ENCODE measurements around the gene CSNK1E.

The CSNK1E gene

DNA sequence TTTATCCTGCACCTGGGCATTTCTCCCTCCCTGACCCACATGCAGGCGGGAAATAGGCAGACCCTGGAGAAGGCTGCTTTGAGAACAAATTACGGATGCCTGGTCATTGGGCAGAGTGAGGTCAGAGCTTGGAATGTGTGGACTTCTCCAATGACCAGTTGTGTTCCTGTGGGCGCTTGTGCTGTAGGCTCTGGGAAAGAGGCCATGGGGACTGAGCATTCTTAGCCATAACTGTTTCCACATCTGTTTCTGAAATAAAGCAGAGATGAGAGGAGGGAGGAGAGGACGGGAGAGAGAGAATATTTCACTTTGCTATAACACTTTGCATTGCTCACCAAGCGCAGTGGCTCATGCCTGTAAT lies 33.2 kb downstream of the CSNK1E start:
- no peak overlapping the region for H3K27ac ChIP-seq (replicated peaks)
- DNase-seq (ENCODE audit: low read depth in 1 of 2, low spot score in 1 of 2): no peak
- TF ChIP-seq GABPA (IDR thresholded peaks at IDR 0.05; ENCODE audit: low read depth) (no peak), SPI1 (IDR thresholded peaks at IDR 0.05; ENCODE audit: borderline replicate concordance, low read depth) (no peak), POLR2AphosphoS5 (IDR thresholded peaks at IDR 0.05; ENCODE audit: low read depth) (no peak)
- TF ChIP-seq, protein P1, sequence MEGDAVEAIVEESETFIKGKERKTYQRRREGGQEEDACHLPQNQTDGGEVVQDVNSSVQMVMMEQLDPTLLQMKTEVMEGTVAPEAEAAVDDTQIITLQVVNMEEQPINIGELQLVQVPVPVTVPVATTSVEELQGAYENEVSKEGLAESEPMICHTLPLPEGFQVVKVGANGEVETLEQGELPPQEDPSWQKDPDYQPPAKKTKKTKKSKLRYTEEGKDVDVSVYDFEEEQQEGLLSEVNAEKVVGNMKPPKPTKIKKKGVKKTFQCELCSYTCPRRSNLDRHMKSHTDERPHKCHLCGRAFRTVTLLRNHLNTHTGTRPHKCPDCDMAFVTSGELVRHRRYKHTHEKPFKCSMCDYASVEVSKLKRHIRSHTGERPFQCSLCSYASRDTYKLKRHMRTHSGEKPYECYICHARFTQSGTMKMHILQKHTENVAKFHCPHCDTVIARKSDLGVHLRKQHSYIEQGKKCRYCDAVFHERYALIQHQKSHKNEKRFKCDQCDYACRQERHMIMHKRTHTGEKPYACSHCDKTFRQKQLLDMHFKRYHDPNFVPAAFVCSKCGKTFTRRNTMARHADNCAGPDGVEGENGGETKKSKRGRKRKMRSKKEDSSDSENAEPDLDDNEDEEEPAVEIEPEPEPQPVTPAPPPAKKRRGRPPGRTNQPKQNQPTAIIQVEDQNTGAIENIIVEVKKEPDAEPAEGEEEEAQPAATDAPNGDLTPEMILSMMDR (IDR thresholded peaks at IDR 0.05; ENCODE audit: insufficient read depth, low read length): no peak
- TF ChIP-seq, protein P2, sequence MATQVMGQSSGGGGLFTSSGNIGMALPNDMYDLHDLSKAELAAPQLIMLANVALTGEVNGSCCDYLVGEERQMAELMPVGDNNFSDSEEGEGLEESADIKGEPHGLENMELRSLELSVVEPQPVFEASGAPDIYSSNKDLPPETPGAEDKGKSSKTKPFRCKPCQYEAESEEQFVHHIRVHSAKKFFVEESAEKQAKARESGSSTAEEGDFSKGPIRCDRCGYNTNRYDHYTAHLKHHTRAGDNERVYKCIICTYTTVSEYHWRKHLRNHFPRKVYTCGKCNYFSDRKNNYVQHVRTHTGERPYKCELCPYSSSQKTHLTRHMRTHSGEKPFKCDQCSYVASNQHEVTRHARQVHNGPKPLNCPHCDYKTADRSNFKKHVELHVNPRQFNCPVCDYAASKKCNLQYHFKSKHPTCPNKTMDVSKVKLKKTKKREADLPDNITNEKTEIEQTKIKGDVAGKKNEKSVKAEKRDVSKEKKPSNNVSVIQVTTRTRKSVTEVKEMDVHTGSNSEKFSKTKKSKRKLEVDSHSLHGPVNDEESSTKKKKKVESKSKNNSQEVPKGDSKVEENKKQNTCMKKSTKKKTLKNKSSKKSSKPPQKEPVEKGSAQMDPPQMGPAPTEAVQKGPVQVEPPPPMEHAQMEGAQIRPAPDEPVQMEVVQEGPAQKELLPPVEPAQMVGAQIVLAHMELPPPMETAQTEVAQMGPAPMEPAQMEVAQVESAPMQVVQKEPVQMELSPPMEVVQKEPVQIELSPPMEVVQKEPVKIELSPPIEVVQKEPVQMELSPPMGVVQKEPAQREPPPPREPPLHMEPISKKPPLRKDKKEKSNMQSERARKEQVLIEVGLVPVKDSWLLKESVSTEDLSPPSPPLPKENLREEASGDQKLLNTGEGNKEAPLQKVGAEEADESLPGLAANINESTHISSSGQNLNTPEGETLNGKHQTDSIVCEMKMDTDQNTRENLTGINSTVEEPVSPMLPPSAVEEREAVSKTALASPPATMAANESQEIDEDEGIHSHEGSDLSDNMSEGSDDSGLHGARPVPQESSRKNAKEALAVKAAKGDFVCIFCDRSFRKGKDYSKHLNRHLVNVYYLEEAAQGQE (IDR thresholded peaks at IDR 0.05; ENCODE audit: insufficient replicate concordance, low read depth): no peak
- H3K27me3 ChIP-seq (ENCODE audit: insufficient read depth, poor library complexity, severe bottlenecking): no peaks in the 10 kb centered on the region
- no peak overlapping the region for H3K4me3 ChIP-seq (replicated peaks; ENCODE audit: insufficient read depth, low read length)

DNA sequence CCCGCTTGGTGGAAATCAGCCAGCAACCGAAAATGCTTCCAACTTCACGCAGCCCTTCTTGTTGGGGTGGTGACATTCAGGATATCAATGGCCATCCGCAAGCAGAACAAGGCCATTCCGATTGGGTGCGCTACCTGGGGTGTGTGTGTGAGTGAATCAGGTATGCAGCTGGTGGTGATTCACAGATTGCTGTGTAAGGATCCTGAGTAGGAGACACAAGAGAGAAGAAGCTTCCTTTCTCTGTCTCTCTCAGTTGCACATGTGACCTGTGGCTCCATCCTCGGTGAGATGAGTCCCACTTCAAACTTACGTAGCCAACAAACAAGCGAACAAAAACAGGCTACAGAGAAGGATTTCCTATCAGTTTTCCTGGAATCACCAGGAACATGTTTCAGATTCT lies 34.8 kb downstream of the CSNK1E start:
- no peak overlapping the region for H3K4me3 ChIP-seq (replicated peaks; ENCODE audit: insufficient read depth, low read length)
- TF ChIP-seq, protein P1 (IDR thresholded peaks at IDR 0.05; ENCODE audit: insufficient read depth, low read length): no peak
- no peak for TF ChIP-seq POLR2AphosphoS5 (IDR thresholded peaks at IDR 0.05; ENCODE audit: low read depth)
- TF ChIP-seq GABPA (IDR thresholded peaks at IDR 0.05; ENCODE audit: low read depth): no peak
- TF ChIP-seq, protein P2 (IDR thresholded peaks at IDR 0.05; ENCODE audit: insufficient replicate concordance, low read depth): no peak
- no peak for TF ChIP-seq SPI1 (IDR thresholded peaks at IDR 0.05; ENCODE audit: borderline replicate concordance, low read depth)
- DNase-seq (ENCODE audit: low read depth in 1 of 2, low spot score in 1 of 2): no peak
- H3K27ac ChIP-seq (replicated peaks): no peak overlapping the region
- H3K27me3 ChIP-seq (ENCODE audit: insufficient read depth, poor library complexity, severe bottlenecking): no peaks in the 10 kb centered on the region

DNA sequence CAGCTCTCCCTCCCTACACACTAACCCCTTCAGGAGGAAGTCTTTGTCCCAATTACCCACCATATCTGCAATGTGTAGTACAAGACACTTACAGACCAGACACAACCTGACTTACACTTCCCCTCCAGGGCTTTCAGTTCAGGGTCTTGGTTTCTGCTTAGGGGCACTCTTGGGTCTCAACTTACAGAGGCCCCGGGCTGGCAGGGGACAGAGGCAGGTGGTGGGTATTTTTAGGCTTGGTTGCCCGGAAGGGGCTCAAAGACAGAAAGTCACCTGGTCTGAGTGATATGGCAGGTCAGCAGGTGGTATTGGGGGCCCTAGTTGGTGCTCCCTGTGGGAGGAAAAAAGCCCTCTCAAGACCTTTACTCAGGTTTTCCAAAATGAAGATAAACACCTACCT lies 41.1 kb downstream of the CSNK1E start:
- Histone ChIP-seq H3K4me3 (replicated peaks; ENCODE audit: insufficient read depth, low read length) (no peak overlapping the region), H3K27me3 (ENCODE audit: insufficient read depth, poor library complexity, severe bottlenecking) (no peaks in the 10 kb centered on the region), H3K27ac (replicated peaks) (no peak overlapping the region)
- TF ChIP-seq, protein P1 (IDR thresholded peaks at IDR 0.05; ENCODE audit: insufficient read depth, low read length): no peak
- TF ChIP-seq SPI1 (IDR thresholded peaks at IDR 0.05; ENCODE audit: borderline replicate concordance, low read depth): no peak
- TF ChIP-seq, protein P2 (IDR thresholded peaks at IDR 0.05; ENCODE audit: insufficient replicate concordance, low read depth): no peak
- TF ChIP-seq GABPA (IDR thresholded peaks at IDR 0.05; ENCODE audit: low read depth): no peak
- no peak for TF ChIP-seq POLR2AphosphoS5 (IDR thresholded peaks at IDR 0.05; ENCODE audit: low read depth)
- no peak for DNase-seq (ENCODE audit: low read depth in 1 of 2, low spot score in 1 of 2)

Measured in HL-60 (cell line).